PFSK-1 (cell line): Measurements from ENCODE around the gene PANK2.

Source experiments
- FOXP2 ChIP-seq: optimal IDR thresholded peaks from 2 replicates; pipeline ENCODE3; 2011; ENCODE audit warnings: borderline replicate concordance, control low read depth, inconsistent platforms; ENCODE audit not compliant: insufficient read depth; ENCODE audit errors: extremely low read length, extremely low read depth
- POLR2AphosphoS5 ChIP-seq: IDR thresholded peaks from 2 replicates; pipeline ENCODE4 v1.6.1; 2012; ENCODE audit warnings: low read depth, mild to moderate bottlenecking, control low read depth, low read length, moderate library complexity
- SIN3A ChIP-seq: IDR thresholded peaks from 2 replicates; pipeline ENCODE4 v1.6.1; 2012; ENCODE audit warnings: mild to moderate bottlenecking, low read length, moderate library complexity, borderline replicate concordance; ENCODE audit not compliant: insufficient read depth
- TAF1 ChIP-seq: IDR thresholded peaks from 2 replicates; pipeline ENCODE4 v1.6.1; 2012; ENCODE audit warnings: low read length, control low read depth, borderline replicate concordance; ENCODE audit not compliant: insufficient read depth
- TF ChIP-seq, protein P1 (sequence below), 2 experiments: IDR thresholded peaks; 2 replicates each; pipeline versions ENCODE4 v1.6.1 to v1.8.0; 2011 to 2012; ENCODE audit warnings: low read depth in 2 of 2, low read length in 2 of 2, control low read depth in 1 of 2, inconsistent platforms in 1 of 2, mild to moderate bottlenecking in 1 of 2, moderate library complexity in 1 of 2; ENCODE audit not compliant: insufficient read depth in 1 of 2

PANK2 gene

GRCh38 chr20:3887876-3888620 lies 1.1 kb upstream of the PANK2 start:
- TF ChIP-seq, protein P1, sequence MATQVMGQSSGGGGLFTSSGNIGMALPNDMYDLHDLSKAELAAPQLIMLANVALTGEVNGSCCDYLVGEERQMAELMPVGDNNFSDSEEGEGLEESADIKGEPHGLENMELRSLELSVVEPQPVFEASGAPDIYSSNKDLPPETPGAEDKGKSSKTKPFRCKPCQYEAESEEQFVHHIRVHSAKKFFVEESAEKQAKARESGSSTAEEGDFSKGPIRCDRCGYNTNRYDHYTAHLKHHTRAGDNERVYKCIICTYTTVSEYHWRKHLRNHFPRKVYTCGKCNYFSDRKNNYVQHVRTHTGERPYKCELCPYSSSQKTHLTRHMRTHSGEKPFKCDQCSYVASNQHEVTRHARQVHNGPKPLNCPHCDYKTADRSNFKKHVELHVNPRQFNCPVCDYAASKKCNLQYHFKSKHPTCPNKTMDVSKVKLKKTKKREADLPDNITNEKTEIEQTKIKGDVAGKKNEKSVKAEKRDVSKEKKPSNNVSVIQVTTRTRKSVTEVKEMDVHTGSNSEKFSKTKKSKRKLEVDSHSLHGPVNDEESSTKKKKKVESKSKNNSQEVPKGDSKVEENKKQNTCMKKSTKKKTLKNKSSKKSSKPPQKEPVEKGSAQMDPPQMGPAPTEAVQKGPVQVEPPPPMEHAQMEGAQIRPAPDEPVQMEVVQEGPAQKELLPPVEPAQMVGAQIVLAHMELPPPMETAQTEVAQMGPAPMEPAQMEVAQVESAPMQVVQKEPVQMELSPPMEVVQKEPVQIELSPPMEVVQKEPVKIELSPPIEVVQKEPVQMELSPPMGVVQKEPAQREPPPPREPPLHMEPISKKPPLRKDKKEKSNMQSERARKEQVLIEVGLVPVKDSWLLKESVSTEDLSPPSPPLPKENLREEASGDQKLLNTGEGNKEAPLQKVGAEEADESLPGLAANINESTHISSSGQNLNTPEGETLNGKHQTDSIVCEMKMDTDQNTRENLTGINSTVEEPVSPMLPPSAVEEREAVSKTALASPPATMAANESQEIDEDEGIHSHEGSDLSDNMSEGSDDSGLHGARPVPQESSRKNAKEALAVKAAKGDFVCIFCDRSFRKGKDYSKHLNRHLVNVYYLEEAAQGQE (IDR thresholded peaks at IDR 0.05; ENCODE audit: insufficient read depth in 1 of 2, low read depth in 2 of 2, low read length in 2 of 2): no peak
- TF ChIP-seq TAF1 (no peak), FOXP2 (no peak), SIN3A (no peak), POLR2AphosphoS5 (no peak)

- TF ChIP-seq, protein P1 (IDR thresholded peaks at IDR 0.05; ENCODE audit: insufficient read depth in 1 of 2, low read depth in 2 of 2, low read length in 2 of 2): no peak
- TF ChIP-seq TAF1 (no peak), SIN3A (no peak), FOXP2 (no peak), POLR2AphosphoS5 (no peak)
These were observed 556 bp downstream of the PANK2 start for GRCh38 chr20:3889489-3890397.

DNA sequence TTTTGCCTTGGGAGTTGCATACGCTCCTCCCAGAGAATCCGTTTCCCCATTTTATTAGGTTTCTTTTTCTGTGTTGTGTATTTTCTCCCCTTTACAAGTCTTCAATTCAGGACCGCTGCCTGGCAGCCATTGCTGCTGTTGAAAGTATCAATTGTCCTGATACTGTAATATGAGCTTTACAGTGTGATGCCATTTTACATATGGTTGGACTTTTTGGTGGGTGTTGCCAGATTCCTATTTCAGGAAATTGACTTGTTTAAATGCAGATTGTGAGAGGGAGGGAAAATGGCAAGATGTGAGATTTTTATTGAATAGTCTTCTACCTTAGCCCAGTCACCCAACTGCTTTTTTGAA lies 1.2 kb downstream of the PANK2 start:
- no peak for TF ChIP-seq TAF1
- TF ChIP-seq, protein P1 (IDR thresholded peaks at IDR 0.05; ENCODE audit: insufficient read depth in 1 of 2, low read depth in 2 of 2, low read length in 2 of 2): no peak
- TF ChIP-seq SIN3A: no peak
- TF ChIP-seq FOXP2: no peak
- no peak for TF ChIP-seq POLR2AphosphoS5

DNA sequence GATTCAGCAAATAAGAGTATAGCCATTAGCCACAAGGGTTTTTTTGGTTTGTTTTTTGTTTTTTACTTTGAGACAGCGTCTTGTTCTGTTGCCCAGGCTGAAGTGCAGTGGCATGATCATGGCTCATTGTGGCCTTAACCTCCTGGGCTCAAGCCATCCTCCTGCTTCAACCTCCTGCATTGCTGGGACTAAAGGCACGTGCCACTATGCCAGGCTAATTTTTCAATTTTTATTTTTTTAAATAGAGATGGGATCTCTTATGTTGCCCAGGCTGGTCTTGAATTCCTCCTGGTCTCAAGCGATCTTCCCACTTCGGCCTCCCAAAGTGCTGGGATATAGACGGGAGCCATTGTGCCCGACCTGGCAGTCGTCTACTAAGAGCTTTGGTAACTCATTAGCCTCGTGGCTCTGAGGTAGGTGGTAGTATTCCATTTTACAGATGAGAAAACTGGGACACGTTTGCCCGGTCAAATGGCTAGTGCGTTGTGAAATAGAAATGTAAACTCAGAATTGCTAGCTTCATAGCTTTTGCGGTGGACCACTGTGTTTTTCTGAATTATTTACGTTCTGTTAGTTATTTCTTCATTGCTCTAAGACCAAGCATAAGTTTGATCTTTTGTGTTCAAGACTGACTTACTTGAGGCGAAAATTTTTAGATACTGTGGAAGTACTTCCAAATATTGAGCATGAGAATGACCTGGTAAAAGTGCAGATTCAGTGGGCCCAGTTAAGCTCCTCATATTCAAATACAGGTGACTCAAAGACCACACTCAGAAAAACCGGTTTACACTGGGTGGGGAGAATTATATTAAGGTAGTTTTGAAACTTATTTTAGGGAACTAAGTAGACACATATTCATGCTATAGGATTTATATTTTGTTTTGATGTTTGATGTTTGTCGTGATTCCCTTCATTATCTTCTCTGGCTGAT lies 2.1 kb downstream of the PANK2 start:
- TF ChIP-seq FOXP2: no peak
- no peak for TF ChIP-seq TAF1
- TF ChIP-seq, protein P1 (IDR thresholded peaks at IDR 0.05; ENCODE audit: insufficient read depth in 1 of 2, low read depth in 2 of 2, low read length in 2 of 2): no peak
- no peak for TF ChIP-seq POLR2AphosphoS5
